A673 (cell line): ENCODE results near the gene ERP29.

ENCODE experiments used
- EZH2 ChIP-seq: fragments of 200-600 bp; sonication (generic); IDR thresholded peaks from 2 replicates; pipeline ENCODE4 v1.6.1; 2017; ENCODE audit warnings: borderline replicate concordance, low read depth, mild to moderate bottlenecking, mixed read lengths, antibody characterized with exemption, low read length; ENCODE audit not compliant: poor library complexity, severe bottlenecking
- TF ChIP-seq, protein P1 (sequence below): fragments of 300-800, 200-600 bp; sonication (generic); conservative IDR thresholded peaks from 2 replicates; pipeline ENCODE4 v1.5.1; 2017; ENCODE audit warnings: low read depth, mild to moderate bottlenecking, antibody characterized with exemption, low read length, moderate library complexity, mixed read lengths

DNA sequence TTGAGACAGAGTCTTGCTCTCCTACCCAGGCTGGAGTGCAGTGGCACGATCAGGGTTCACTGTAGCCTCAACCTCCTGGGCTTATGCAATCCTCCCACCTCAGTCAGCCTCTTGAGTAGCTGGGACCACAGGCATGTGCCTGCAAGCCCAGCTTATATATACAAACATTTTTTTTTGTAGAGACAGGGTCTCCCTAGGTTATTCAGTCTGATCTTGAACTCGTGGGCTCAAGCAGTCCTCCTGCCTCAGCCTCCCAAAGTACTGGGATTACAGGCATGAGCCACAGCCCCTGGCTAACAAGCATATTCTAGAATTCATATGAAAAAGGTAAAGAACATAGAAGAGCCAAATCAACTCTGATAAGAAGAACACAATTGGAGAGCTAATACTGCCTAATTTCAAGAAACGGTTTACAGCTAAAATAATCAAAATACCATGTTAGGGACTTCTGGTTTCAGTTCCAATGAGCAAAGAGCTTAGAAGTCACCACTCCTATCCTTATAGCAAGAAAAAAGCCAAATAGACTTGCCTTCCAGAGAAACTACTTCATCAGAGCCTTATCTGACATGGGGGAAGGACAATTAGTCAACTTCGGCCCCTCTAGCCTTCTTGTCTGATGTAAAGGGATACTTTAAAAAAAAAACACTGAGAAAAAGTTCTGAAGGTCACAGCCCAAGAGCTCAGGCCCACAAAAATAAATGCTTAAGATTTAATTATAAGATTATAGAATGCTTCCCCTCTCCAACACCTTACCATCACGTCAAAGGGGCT, 37.9 kb upstream of the ERP29 start:
- TF ChIP-seq, protein P1, sequence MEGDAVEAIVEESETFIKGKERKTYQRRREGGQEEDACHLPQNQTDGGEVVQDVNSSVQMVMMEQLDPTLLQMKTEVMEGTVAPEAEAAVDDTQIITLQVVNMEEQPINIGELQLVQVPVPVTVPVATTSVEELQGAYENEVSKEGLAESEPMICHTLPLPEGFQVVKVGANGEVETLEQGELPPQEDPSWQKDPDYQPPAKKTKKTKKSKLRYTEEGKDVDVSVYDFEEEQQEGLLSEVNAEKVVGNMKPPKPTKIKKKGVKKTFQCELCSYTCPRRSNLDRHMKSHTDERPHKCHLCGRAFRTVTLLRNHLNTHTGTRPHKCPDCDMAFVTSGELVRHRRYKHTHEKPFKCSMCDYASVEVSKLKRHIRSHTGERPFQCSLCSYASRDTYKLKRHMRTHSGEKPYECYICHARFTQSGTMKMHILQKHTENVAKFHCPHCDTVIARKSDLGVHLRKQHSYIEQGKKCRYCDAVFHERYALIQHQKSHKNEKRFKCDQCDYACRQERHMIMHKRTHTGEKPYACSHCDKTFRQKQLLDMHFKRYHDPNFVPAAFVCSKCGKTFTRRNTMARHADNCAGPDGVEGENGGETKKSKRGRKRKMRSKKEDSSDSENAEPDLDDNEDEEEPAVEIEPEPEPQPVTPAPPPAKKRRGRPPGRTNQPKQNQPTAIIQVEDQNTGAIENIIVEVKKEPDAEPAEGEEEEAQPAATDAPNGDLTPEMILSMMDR: no peak
- TF ChIP-seq EZH2: no peak
